Progenitor cell of endocrine pancreas (in vitro differentiated cells): Measurements from ENCODE around the gene NPAS2. TPM values are rescaled to one million over a fixed set of nuclear protein-coding genes. Genes with fewer than 3 reads are reported as not detected.

Experiments
- DNase-seq: peaks from one replicate; pipeline ENCODE4 v3.0.0; 2021; ENCODE audit warnings: low spot score; ENCODE audit not compliant: unreplicated experiment
- H3K27ac Mint-ChIP-seq: 2 replicates; pipeline ENCODE4 v1.8.0; 2021; ENCODE audit warnings: mild to moderate bottlenecking, moderate library complexity, mixed read lengths
- H3K27me3 Mint-ChIP-seq: 2 replicates; pipeline ENCODE4 v1.8.0; 2021; ENCODE audit warnings: mixed read lengths
- H3K36me3 Mint-ChIP-seq: 2 replicates; pipeline ENCODE4 v1.8.0; 2022; ENCODE audit warnings: mixed read lengths; ENCODE audit not compliant: insufficient read depth
- H3K4me1 Mint-ChIP-seq: 2 replicates; pipeline ENCODE4 v1.8.0; 2021; ENCODE audit warnings: low read depth, mixed read lengths
- H3K4me3 Mint-ChIP-seq: 2 replicates; pipeline ENCODE4 v1.8.0; 2021; ENCODE audit warnings: low read depth, mild to moderate bottlenecking, moderate library complexity, mixed read lengths
- H3K9me3 Mint-ChIP-seq: 2 replicates; pipeline ENCODE4 v1.8.0; 2021; ENCODE audit warnings: low read depth, mixed read lengths
- CTCF ChIP-seq: fragments of 200-600 bp; sonication (generic); IDR thresholded peaks from one replicate; pipeline ENCODE4 v1.5.0; 2021; ENCODE audit warnings: antibody characterized with exemption, mild to moderate bottlenecking; ENCODE audit not compliant: unreplicated experiment
- total RNA-seq: library from RNA; stranded (reverse); gene quantifications from 2 replicates; pipeline ENCODE4 v1.2.1, GENCODE V29; 2021

Gene NPAS2
- total RNA-seq, 1 donor from 2014 or later: 0.84 TPM

- H3K27ac Mint-ChIP-seq: no peak overlapping the region
- H3K27me3 Mint-ChIP-seq: peaks cover 82% of the 10 kb centered on the region
- H3K36me3 Mint-ChIP-seq: no peaks in the 10 kb centered on the region
- no peak for TF ChIP-seq CTCF
- DNase-seq: no peak
- H3K4me3 Mint-ChIP-seq: no peak overlapping the region
- H3K4me1 Mint-ChIP-seq: peaks cover 3% of the 10 kb centered on the region
- H3K9me3 Mint-ChIP-seq: no peaks in the 10 kb centered on the region
Observed at GRCh38 chr2:100820273-100820522, 259 bp downstream of the NPAS2 start.

GRCh38 chr2:100820523-100821254 is 750 bp downstream of the NPAS2 start:
- H3K36me3 Mint-ChIP-seq: no peaks in the 10 kb centered on the region
- H3K4me3 Mint-ChIP-seq: peak overlapping the region; percentile 69
- H3K27me3 Mint-ChIP-seq: peaks cover 77% of the 10 kb centered on the region
- DNase-seq: peak; percentile 14
- peaks cover 4% of the 10 kb centered on the region for H3K4me1 Mint-ChIP-seq
- H3K27ac Mint-ChIP-seq: no peak overlapping the region
- no peaks in the 10 kb centered on the region for H3K9me3 Mint-ChIP-seq
- TF ChIP-seq CTCF: no peak

GRCh38 chr2:100821255-100821910 is 1.4 kb downstream of the NPAS2 start:
- H3K27ac Mint-ChIP-seq: no peak overlapping the region
- no peak for DNase-seq
- H3K36me3 Mint-ChIP-seq: no peaks in the 10 kb centered on the region

GRCh38 chr2:100821911-100822265 is 1.9 kb downstream of the NPAS2 start:
- no peaks in the 10 kb centered on the region for H3K9me3 Mint-ChIP-seq
- no peaks in the 10 kb centered on the region for H3K36me3 Mint-ChIP-seq
- peak overlapping the region; percentile 69 for H3K4me3 Mint-ChIP-seq
- peaks cover 67% of the 10 kb centered on the region for H3K27me3 Mint-ChIP-seq
- DNase-seq: no peak
- TF ChIP-seq CTCF: no peak
- no peak overlapping the region for H3K27ac Mint-ChIP-seq
- H3K4me1 Mint-ChIP-seq: peaks cover 5% of the 10 kb centered on the region

More at GRCh38 chr2:100821255-100821910, 1.4 kb downstream of the NPAS2 start:
- no peak for TF ChIP-seq CTCF
- no peaks in the 10 kb centered on the region for H3K9me3 Mint-ChIP-seq
- H3K4me3 Mint-ChIP-seq: peak overlapping the region; percentile 69
- peaks cover 72% of the 10 kb centered on the region for H3K27me3 Mint-ChIP-seq
- H3K4me1 Mint-ChIP-seq: peaks cover 5% of the 10 kb centered on the region

- Mint-ChIP-seq H3K36me3 (no peaks in the 10 kb centered on the region), H3K4me3 (no peak overlapping the region), H3K27me3 (peaks cover 59% of the 10 kb centered on the region)
Observed at GRCh38 chr2:100822587-100823248, 2.8 kb downstream of the NPAS2 start.

More at GRCh38 chr2:100822587-100823248, 2.8 kb downstream of the NPAS2 start:
- peaks cover 4% of the 10 kb centered on the region for H3K9me3 Mint-ChIP-seq
- peaks cover 5% of the 10 kb centered on the region for H3K4me1 Mint-ChIP-seq
- no peak for DNase-seq
- no peak for TF ChIP-seq CTCF
- no peak overlapping the region for H3K27ac Mint-ChIP-seq
